HL-60 (cell line): ENCODE results near the gene CENPM.

Source experiments
- GABPA ChIP-seq: IDR thresholded peaks from 2 replicates; pipeline ENCODE4 v1.6.1; 2012; ENCODE audit warnings: low read depth
- TF ChIP-seq, protein P1 (sequence below): IDR thresholded peaks from 2 replicates; pipeline ENCODE4 v1.6.1; 2012; ENCODE audit warnings: low read depth; ENCODE audit not compliant: insufficient replicate concordance

DNA sequence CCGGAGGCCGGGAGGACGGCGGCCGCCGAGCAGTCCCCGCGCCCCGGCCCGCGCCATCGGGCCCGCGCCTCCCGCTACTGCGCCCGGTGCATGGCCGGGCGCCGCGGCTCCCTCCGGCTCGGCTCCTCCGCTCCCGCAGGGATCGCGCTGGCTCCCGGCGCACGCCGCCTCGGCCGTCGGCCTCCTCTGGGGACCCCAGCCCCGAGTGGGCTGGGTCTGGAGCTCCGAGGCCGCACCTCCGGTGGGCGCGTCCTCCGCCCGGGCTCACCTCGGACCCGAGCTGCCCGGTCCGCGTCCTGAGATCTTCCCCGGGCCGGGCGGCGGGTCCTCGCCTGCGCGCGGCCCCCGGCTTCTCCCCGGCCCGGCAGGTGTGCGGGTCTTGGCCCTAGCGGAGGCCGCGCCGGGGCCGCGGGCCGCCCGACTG is 32.3 kb downstream of the CENPM start:
- TF ChIP-seq, protein P1, sequence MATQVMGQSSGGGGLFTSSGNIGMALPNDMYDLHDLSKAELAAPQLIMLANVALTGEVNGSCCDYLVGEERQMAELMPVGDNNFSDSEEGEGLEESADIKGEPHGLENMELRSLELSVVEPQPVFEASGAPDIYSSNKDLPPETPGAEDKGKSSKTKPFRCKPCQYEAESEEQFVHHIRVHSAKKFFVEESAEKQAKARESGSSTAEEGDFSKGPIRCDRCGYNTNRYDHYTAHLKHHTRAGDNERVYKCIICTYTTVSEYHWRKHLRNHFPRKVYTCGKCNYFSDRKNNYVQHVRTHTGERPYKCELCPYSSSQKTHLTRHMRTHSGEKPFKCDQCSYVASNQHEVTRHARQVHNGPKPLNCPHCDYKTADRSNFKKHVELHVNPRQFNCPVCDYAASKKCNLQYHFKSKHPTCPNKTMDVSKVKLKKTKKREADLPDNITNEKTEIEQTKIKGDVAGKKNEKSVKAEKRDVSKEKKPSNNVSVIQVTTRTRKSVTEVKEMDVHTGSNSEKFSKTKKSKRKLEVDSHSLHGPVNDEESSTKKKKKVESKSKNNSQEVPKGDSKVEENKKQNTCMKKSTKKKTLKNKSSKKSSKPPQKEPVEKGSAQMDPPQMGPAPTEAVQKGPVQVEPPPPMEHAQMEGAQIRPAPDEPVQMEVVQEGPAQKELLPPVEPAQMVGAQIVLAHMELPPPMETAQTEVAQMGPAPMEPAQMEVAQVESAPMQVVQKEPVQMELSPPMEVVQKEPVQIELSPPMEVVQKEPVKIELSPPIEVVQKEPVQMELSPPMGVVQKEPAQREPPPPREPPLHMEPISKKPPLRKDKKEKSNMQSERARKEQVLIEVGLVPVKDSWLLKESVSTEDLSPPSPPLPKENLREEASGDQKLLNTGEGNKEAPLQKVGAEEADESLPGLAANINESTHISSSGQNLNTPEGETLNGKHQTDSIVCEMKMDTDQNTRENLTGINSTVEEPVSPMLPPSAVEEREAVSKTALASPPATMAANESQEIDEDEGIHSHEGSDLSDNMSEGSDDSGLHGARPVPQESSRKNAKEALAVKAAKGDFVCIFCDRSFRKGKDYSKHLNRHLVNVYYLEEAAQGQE, result no peak
- TF ChIP-seq GABPA, result no peak
